Measurements from ENCODE around the gene SCO2. TPM values are rescaled to one million over a fixed set of nuclear protein-coding genes. Genes with fewer than 3 reads are reported as not detected.

SCO2 gene
- total RNA-seq, 1 experiment from 2014 or later = 3.0 TPM

DNA sequence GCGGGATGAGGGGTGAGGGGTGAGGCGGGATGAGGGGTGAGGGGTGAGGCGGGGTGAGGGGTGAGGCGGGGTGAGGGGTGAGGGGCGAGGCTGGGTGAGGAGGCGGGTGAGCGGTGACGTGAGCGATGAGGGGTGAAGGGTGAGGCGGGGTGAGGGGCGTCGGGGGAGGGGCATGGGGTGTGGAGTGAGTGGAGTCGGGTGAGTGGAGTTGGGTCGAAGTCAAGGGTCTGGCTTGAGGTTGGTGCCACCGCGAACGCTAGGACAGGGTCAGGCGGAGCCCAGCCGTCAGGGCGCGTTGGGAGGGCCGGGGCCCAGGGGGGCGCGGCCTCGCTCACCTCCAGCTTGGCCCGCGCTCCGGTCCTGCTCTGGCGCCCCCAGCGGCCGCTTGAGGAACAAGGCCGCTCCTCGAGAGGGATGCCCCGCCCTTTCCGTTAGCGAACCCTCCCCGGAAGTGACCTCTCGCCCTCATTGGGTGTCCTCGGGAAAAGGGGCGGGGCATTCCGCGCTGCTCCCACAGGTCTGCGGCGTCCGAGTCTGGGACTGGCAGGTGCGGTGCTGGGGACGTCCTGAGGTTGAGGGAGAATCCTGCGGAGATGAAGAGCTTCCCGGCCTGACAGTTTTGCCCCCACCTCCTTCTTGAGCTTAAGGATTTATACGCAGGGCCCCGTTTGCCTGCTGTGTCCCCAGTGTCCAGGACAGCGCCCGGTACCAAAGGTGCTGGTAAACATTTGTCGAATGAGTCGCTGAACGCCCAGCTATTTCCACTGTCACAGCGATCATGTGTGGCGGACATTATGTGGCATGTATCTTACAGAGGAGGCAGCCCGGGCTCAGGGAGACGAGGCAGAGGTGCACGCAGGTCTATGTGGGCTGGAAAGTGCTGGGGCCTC is 37.4 kb upstream of the SCO2 start, which contains the start of gene SYCE3:
TSS of gene SYCE3 (minus strand) at position 397 of the 890 bp plus-strand sequence. CDS start 6,514 bp downstream, outside the sequence.
- intact Hi-C loops (cut with micrococcal nuclease; ENCODE audit: unreplicated experiment) = loop anchor here (1.0 to 2.0 kb wide), 2 partner anchors 20 to 32 kb away; partner anchors contain the start of genes CHKB and TYMP
- H2AFZ ChIP-seq = peak within 1 kb of the TSS; percentile 91
- CTCF ChIA-PET = interaction anchor here (0.5 to 1.6 kb wide), 10 partner anchors 17 to 310 kb away, joined by 3 to 14 read pairs (median 4); partner anchors contain the start of genes KLHDC7B, LMF2, NCAPH2 and SCO2
- BruUV-seq (replicated peaks) = TSS peak; percentile 87
- peak within 1 kb of the TSS; percentile 70 for H3K4me3 ChIP-seq
- H3K27ac ChIP-seq = no peak within 1 kb of the TSS
- no peaks in the 10 kb centered on the region for H3K9me3 ChIP-seq (ENCODE audit: insufficient read depth, low read depth)
- TF ChIP-seq EZH2 (IDR thresholded peaks at IDR 0.05; ENCODE audit: low read depth) = no peak
- TF ChIP-seq, protein P1, sequence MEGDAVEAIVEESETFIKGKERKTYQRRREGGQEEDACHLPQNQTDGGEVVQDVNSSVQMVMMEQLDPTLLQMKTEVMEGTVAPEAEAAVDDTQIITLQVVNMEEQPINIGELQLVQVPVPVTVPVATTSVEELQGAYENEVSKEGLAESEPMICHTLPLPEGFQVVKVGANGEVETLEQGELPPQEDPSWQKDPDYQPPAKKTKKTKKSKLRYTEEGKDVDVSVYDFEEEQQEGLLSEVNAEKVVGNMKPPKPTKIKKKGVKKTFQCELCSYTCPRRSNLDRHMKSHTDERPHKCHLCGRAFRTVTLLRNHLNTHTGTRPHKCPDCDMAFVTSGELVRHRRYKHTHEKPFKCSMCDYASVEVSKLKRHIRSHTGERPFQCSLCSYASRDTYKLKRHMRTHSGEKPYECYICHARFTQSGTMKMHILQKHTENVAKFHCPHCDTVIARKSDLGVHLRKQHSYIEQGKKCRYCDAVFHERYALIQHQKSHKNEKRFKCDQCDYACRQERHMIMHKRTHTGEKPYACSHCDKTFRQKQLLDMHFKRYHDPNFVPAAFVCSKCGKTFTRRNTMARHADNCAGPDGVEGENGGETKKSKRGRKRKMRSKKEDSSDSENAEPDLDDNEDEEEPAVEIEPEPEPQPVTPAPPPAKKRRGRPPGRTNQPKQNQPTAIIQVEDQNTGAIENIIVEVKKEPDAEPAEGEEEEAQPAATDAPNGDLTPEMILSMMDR (conservative IDR thresholded peaks at IDR 0.05) = peak; percentile 98
- H3K79me2 ChIP-seq (ENCODE audit: low read depth) = no peaks in the 10 kb centered on the region
- no peaks in the 10 kb centered on the region for H3K27me3 ChIP-seq (ENCODE audit: insufficient read depth, low read depth)
- POLR2A ChIA-PET (ENCODE audit: unreplicated experiment) = interaction anchor here (0.6 to 1.1 kb wide), 5 partner anchors 12 to 626 kb away, joined by 3 to 18 read pairs (median 3); no protein-coding TSS in a partner anchor
- DNase-seq = peak; percentile 93 to 98
- peaks cover 17% of the 10 kb centered on the region for H3K4me1 ChIP-seq (replicated peaks; ENCODE audit: insufficient read depth)
- H4K20me1 ChIP-seq (ENCODE audit: insufficient read depth) = no peaks in the 10 kb centered on the region
- no peaks in the 10 kb centered on the region for H3K36me3 ChIP-seq (ENCODE audit: low read depth)
- peak within 1 kb of the TSS; percentile 83 for H3K4me2 ChIP-seq
- H3K9me2 ChIP-seq (ENCODE audit: insufficient read depth) = no peaks in the 10 kb centered on the region
- H3F3A ChIP-seq (ENCODE audit: insufficient read depth, low read depth) = peaks cover 21% of the 10 kb centered on the region; the same call in 1 of the 2 replicates

DNA sequence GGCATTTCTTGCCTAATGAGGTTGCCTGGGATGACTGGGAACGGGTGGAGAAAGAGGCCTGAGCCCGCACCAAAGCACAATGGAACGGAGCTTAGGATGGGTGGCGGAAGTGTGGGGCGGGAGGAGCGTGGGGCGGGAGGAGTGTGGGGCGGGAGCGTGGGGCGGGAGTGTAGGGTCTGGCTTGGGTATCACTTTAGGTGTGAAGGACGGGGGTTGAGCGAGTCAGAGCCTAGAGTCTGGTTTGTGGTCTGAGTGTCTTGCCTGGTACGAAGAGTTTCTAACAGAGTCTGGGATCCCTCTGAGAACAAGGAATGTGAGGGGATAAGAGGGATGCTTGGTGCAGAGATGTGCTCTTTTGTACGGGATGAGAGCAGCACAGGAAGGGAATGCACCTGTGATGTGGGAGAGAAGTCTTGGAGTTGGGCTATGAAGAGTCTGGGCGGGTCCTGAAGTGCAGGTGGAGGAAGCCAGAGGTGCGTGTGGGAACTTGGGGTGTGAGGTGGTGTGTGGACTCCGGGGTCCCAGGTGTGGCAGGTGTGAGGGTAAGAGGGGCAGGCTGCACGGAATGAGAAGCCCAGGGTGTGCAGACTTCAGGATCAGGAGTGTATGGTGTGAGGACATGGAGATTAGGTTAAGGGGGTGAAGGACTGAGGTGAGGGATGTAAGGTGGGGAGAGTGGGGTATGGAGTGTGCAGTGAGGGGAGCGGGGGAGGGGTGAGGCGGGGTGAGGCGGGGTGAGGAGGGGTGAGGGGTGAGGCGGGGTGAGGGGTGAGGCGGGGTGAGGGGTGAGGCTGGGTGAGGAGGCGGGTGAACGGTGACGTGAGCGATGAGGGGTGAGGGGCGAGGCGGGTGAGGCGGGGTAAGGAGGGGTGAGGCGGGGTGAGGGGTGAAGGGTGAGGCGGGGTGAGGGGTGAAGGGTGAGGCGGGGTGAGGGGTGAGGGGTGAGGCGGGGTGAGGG is 36.3 kb upstream of the SCO2 start:
- Histone ChIP-seq H3K9me2 (ENCODE audit: insufficient read depth) (no peaks in the 10 kb centered on the region), H3K4me3 (no peak overlapping the region), H3F3A (ENCODE audit: insufficient read depth, low read depth) (peaks cover 12% of the 10 kb centered on the region; the same call in 1 of the 2 replicates), H2AFZ (no peak overlapping the region), H3K4me2 (no peak overlapping the region), H3K79me2 (ENCODE audit: low read depth) (no peaks in the 10 kb centered on the region), H3K9me3 (ENCODE audit: insufficient read depth, low read depth) (no peaks in the 10 kb centered on the region), H3K27me3 (ENCODE audit: insufficient read depth, low read depth) (no peaks in the 10 kb centered on the region), H4K20me1 (ENCODE audit: insufficient read depth) (no peaks in the 10 kb centered on the region), H3K4me1 (replicated peaks; ENCODE audit: insufficient read depth) (peaks cover 17% of the 10 kb centered on the region), H3K36me3 (ENCODE audit: low read depth) (no peaks in the 10 kb centered on the region), H3K27ac (no peak overlapping the region)
- intact Hi-C loops (cut with micrococcal nuclease; ENCODE audit: unreplicated experiment) = loop anchor here (2.0 kb wide), 1 partner anchor 31 kb away; the partner anchor contains the start of gene TYMP
- ChIA-PET CTCF (no interaction called here), POLR2A (ENCODE audit: unreplicated experiment) (no interaction called here)
- TF ChIP-seq EZH2 (IDR thresholded peaks at IDR 0.05; ENCODE audit: low read depth) = no peak
- TF ChIP-seq, protein P1 (conservative IDR thresholded peaks at IDR 0.05) = no peak
- no TSS peak for BruUV-seq (replicated peaks)
- no peak for DNase-seq

DNA sequence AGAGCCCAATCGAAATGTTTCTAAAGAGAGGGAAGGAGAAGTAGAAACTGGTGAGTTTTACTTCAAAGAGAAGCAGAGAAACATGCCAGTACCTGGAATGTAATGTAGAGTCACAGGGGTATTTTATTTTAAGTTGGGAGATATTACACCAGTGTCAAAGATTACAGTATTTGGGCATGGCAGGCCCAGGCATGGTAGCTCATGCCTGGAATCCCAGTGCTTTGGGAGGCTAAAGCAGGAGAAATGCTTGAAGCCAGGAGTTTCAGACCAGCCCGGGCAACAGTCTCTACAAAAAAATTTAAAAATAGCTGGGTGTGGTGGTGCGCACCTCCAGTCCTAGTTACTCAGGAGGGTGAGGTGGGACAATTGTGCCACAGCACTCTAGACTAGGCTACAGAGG is 34.6 kb upstream of the SCO2 start:
- Histone ChIP-seq H3K9me2 (ENCODE audit: insufficient read depth) (no peaks in the 10 kb centered on the region), H3K4me3 (no peak overlapping the region), H3K4me2 (no peak overlapping the region), H3K27ac (no peak overlapping the region), H3K27me3 (ENCODE audit: insufficient read depth, low read depth) (no peaks in the 10 kb centered on the region), H3K79me2 (ENCODE audit: low read depth) (no peaks in the 10 kb centered on the region), H2AFZ (no peak overlapping the region), H3K36me3 (ENCODE audit: low read depth) (no peaks in the 10 kb centered on the region), H4K20me1 (ENCODE audit: insufficient read depth) (no peaks in the 10 kb centered on the region), H3F3A (ENCODE audit: insufficient read depth, low read depth) (0 out of 2 replicates have a peak, but pooled peaks cover 4% of the 10 kb centered on the region), H3K9me3 (ENCODE audit: insufficient read depth, low read depth) (no peaks in the 10 kb centered on the region), H3K4me1 (replicated peaks; ENCODE audit: insufficient read depth) (peaks cover 17% of the 10 kb centered on the region)
- no TSS peak for BruUV-seq (replicated peaks)
- CTCF ChIA-PET = no interaction called here
- intact Hi-C loops (cut with micrococcal nuclease; ENCODE audit: unreplicated experiment) = no loop called here
- TF ChIP-seq EZH2 (IDR thresholded peaks at IDR 0.05; ENCODE audit: low read depth) = no peak
- TF ChIP-seq, protein P1 (conservative IDR thresholded peaks at IDR 0.05) = no peak
- POLR2A ChIA-PET (ENCODE audit: unreplicated experiment) = no interaction called here
- DNase-seq = no peak
